Measurements from ENCODE around the gene DGUOK. TPM values are rescaled to one million over a fixed set of nuclear protein-coding genes. Genes with fewer than 3 reads are reported as not detected.

Gene DGUOK
- total RNA-seq, 1 donor from 2014 or later = 40.8 TPM

DNA sequence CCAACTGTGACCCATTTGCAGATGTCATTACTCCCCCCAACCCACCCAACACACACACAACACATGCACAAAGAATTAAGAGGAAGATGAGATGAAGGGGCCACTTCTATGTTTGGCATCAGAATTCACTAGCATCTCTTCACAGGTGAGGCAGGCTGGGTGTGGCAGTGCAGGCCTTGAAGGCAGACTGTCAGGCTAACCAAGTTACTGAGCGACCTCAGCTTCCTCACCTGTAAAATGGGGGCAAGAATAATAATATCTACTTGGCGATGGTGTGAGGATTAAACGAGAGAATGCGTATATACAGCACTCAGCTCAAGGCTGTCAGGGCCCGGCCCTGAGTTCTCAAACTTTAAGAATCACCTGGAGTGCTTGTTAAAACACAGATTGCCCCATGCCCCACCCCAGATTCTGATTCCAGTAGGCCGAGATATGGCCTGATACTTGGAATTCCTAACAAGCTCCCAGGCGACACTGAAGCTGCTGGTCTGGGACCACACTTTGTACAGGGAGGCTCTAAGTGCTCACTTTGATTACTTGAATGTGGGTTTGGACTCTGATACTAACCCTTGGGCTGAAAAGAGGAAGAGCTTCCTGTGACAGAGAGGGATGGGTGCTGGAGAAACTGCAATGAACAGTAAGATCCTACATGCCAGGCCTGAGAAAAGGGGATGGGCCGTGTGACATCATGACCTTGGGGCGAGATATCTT lies 32.8 kb upstream of the DGUOK start:
- no peak overlapping the region for H3K4me3 ChIP-seq (ENCODE audit: low read depth, low read length)
- DNase-seq (ENCODE audit: low read depth) (no peak), FAIRE-seq (peak; percentile 86)
- no peaks in the 10 kb centered on the region for H3K27me3 ChIP-seq (ENCODE audit: control insufficient read depth, insufficient read depth, low read length)
- no peaks in the 10 kb centered on the region for H3K36me3 ChIP-seq (ENCODE audit: control insufficient read depth, insufficient read depth, low read length)
- TF ChIP-seq, protein P1, sequence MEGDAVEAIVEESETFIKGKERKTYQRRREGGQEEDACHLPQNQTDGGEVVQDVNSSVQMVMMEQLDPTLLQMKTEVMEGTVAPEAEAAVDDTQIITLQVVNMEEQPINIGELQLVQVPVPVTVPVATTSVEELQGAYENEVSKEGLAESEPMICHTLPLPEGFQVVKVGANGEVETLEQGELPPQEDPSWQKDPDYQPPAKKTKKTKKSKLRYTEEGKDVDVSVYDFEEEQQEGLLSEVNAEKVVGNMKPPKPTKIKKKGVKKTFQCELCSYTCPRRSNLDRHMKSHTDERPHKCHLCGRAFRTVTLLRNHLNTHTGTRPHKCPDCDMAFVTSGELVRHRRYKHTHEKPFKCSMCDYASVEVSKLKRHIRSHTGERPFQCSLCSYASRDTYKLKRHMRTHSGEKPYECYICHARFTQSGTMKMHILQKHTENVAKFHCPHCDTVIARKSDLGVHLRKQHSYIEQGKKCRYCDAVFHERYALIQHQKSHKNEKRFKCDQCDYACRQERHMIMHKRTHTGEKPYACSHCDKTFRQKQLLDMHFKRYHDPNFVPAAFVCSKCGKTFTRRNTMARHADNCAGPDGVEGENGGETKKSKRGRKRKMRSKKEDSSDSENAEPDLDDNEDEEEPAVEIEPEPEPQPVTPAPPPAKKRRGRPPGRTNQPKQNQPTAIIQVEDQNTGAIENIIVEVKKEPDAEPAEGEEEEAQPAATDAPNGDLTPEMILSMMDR (IDR thresholded peaks at IDR 0.05; ENCODE audit: insufficient read depth, low read length, severe bottlenecking) = no peak

DNA sequence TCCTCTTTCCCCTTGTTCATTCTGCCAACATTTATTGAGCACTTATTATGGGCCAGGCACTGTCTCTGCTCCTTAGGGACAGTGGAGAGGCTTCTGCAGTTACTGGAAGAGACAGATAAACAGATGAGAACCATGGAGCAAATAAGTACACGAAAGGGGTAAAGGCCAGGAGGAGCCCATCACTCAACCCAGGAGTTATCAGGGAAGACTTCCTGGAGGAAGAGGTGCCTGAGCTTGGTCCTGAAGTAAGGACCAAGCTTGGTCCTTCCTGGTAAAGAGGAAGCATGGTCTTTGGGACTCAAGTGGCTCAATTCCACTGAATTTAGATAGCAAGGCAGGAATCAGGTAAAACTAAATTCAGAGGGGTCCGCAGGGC lies 32.2 kb upstream of the DGUOK start:
- FAIRE-seq = no peak

DNA sequence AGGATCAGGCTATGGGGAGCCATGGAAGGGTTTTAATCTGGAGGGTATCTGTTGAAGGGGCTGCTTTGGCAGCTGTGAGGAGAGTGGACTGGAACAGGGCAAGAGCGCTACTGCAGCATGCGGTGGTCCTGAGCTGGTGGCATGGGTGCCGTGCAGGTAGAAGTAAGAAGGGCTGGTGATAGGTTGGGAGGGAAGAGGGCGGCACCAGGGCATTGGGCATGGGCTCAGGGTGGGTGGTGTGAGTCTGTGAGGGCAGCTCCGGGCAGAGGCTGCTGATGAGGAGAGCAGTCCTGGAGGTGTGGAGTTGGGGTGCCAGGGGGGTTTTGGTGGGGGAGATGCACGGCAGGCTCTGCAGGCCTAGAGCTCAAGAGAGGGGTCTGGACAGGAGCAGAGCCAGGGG lies 31.8 kb upstream of the DGUOK start:
- DNase-seq (ENCODE audit: low read depth) (no peak), FAIRE-seq (no peak)
- no peaks in the 10 kb centered on the region for H3K36me3 ChIP-seq (ENCODE audit: control insufficient read depth, insufficient read depth, low read length)
- no peak overlapping the region for H3K4me3 ChIP-seq (ENCODE audit: low read depth, low read length)
- H3K27me3 ChIP-seq (ENCODE audit: control insufficient read depth, insufficient read depth, low read length) = no peaks in the 10 kb centered on the region
- TF ChIP-seq, protein P1 (IDR thresholded peaks at IDR 0.05; ENCODE audit: insufficient read depth, low read length, severe bottlenecking) = no peak

More for the DNA sequence above, 32.2 kb upstream of the DGUOK start:
- Histone ChIP-seq H3K27me3 (ENCODE audit: control insufficient read depth, insufficient read depth, low read length) (no peaks in the 10 kb centered on the region), H3K4me3 (ENCODE audit: low read depth, low read length) (no peak overlapping the region), H3K36me3 (ENCODE audit: control insufficient read depth, insufficient read depth, low read length) (no peaks in the 10 kb centered on the region)
- DNase-seq (ENCODE audit: low read depth) = no peak
- TF ChIP-seq, protein P1 (IDR thresholded peaks at IDR 0.05; ENCODE audit: insufficient read depth, low read length, severe bottlenecking) = no peak

DNA sequence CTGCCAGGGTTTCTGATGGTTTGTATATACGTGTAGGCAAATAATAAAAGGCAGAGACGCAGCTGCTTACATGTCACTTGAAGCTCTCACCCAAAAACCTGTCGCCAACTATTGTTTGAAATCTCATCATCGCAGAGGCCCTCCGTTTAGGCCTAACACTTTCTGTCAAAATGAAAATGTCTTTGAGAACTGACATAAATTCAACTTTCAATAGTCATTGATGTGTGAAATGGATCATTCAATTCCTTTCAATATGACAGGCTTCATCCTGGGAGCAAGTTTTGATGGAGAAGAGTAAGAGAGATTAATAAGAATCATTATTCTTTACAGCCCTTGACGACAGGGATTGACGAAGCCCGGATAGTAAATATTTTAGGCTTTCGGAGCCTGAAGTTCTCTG lies 31.2 kb upstream of the DGUOK start:
- DNase-seq (ENCODE audit: low read depth) (no peak), FAIRE-seq (no peak)

DNA sequence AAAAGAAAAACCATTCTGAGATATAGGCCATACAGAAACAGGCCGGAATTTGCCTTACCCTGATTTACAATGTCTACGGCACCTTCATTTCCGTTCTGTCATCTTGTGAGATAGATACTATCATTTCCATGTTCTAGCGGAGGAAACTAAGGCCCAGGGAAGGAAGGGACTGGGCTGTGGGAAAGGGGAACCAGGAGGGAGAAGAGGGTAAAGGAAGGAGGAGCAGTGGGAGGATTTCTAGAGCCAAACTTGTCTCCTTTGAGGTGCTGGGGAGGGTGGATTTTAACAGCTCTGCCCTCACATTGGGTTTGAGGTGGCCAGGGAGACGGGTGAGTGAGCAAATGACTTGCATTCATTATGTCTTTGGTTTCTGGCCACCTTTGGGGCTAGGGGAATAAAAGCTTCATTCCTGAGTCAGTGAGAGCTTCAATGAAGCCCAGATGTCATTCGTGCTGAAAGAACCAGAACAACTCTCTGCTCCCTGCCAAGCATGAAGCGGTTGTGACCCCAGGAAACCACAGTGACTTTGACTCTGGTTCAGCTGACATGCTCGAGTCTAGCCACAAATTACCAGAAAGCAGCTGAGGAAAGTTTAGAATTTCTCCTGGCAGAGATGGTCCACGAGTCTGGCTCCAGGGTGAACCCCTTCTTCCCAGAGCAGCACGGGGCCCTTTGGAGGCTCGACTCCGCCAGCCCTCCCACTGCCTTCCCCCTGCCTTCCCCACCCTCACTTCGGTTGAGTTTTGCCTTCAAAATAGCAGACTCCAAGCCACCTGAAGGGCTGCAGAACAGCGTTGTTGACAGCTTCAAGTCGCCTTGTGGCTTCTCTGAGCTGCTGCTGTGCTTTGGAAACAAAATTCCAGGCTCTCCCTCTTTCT lies 30.1 kb upstream of the DGUOK start:
- Histone ChIP-seq H3K4me3 (ENCODE audit: low read depth, low read length) (no peak overlapping the region), H3K36me3 (ENCODE audit: control insufficient read depth, insufficient read depth, low read length) (no peaks in the 10 kb centered on the region), H3K27me3 (ENCODE audit: control insufficient read depth, insufficient read depth, low read length) (no peaks in the 10 kb centered on the region)
- TF ChIP-seq, protein P1 (IDR thresholded peaks at IDR 0.05; ENCODE audit: insufficient read depth, low read length, severe bottlenecking) = no peak
- DNase-seq (ENCODE audit: low read depth) = no peak
- FAIRE-seq = no peak

More for the DNA sequence above, 31.2 kb upstream of the DGUOK start:
- no peaks in the 10 kb centered on the region for H3K27me3 ChIP-seq (ENCODE audit: control insufficient read depth, insufficient read depth, low read length)
- no peaks in the 10 kb centered on the region for H3K36me3 ChIP-seq (ENCODE audit: control insufficient read depth, insufficient read depth, low read length)
- TF ChIP-seq, protein P1 (IDR thresholded peaks at IDR 0.05; ENCODE audit: insufficient read depth, low read length, severe bottlenecking) = no peak
- no peak overlapping the region for H3K4me3 ChIP-seq (ENCODE audit: low read depth, low read length)

Data from bronchial epithelial cell (primary cell).